Fibroblast of skin of right biceps (primary cell): ENCODE measurements around the gene PLCB4.

Experiments
- DNase-seq: peaks from one replicate; pipeline ENCODE4 v3.0.0-alpha.2; 2013

The PLCB4 gene

DNA sequence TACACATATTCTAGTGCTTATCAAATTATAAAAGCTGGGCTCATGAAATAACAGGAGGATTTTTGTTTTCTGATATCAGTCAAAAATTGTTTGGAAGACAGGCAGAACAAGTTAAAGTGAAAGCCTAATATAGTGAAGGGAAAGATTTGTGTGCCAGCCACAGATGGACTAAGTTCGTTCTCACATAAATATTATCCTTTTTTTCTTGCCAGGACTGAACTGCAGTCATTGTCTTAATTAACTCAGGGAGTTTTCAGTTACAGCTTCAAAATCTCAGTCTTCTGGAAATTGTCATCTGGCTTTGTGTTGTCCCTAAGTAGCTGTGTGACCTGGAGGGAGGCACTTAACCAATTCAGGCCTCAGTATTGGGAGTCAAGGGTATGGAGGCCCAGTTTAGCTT lies 40.7 kb downstream of the PLCB4 start:
- DNase-seq, result no peak

DNA sequence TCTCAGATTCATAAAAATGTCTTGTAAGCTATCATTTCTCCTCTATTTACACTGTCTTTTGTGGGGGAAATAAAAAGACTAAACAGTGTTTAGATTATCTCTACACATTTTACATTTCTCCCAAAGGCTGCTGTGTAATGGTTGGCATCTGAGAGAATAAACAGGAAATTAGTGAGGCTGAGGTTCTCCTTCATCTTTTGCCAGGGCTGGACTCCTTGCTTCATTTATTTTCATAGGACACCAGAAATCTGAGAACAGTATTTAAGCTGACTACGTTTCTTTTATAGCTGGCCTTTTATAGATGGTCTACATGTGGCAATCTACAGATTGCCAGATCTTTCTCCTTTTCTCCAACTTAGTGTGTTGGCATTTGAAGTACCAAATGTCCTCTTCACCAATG lies 41.5 kb downstream of the PLCB4 start:
- no peak for DNase-seq

DNA sequence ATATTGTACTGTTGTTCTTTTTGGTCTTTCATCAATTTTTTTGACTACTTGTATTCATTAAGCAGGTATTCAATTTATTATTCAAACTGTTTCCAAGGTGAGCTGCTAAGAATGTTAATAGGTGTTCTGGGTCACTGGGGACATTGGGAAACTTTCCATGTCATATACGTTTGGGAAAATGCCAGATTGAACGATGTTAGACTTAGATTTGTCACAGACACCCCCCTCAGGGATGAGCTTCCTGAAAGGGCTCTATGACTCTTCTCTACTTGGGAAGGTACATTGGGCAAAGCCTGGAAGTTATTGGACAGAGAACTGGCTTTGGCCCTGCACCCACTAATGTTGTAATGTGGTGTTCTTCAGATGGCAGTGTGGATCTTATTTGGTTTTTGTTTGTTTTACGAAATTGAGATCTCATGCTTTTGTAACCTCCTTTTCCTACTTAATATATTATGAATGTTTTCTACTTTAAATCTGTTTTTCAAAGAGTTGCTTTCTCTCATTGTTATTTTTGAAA lies 42.1 kb downstream of the PLCB4 start:
- DNase-seq, result no peak

DNA sequence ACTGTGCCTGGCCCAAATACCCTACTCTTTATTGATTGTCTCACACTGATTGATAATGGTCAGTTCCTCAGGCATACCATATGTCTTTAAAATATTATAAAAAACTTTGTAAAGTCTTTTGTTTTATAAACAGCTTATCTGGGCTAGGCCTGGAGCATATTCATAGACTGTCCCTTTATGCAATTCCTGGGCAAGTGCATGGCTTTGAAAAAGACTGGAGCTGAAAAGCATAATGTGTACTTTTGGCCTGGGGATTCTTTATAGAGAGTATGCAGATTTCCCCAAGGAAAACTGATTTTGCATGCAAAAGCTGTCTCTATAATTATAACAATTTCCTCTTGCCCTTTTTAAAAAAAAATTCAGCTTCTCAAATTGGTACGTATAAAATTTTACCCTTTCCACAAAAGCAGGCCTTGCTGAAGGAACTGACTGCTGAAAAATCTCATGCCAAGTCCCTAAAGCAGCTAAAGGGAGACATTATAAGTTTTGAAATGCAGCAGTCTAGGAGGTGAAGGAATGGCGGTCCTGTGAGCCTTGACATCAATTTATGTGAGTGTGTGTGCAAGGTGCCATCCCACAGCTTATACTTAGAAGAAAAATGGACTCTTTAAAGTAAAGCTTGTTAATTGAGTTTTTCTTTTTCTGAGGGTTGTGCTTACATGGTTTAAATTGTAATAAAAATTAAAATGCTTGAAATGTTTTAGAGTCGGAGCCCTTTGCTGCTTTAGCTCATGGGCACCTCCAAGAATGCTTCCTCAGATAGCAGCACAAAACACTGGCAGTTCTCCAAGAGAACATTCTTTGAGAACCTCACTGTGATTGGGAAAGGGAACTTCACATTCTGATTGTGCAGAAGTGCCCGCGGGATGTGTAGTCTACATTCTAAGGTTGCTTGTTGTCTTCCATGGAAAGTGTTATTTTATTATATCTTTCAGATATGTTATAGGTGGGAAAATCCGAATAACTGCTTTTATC lies 43.9 kb downstream of the PLCB4 start:
- DNase-seq, result peak; percentile 75

DNA sequence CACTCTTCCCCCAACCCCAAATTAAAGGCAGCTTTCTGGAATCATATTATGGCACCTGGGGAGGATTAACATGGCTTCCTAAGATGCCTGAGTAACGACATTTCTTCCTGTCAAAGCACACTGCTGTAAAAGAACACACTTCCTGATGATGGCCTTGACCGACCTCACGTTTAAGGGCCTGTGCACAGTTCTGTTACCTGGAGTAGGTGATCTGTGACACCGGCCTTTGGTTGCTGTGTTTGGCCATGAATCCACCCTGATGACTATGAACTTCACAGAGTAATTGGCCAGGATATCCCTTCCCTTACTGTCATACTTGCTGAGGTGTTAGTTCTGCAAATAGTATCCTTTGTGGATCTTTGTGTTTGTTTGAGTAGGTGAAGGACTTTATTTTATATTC lies 45.8 kb downstream of the PLCB4 start:
- no peak for DNase-seq

DNA sequence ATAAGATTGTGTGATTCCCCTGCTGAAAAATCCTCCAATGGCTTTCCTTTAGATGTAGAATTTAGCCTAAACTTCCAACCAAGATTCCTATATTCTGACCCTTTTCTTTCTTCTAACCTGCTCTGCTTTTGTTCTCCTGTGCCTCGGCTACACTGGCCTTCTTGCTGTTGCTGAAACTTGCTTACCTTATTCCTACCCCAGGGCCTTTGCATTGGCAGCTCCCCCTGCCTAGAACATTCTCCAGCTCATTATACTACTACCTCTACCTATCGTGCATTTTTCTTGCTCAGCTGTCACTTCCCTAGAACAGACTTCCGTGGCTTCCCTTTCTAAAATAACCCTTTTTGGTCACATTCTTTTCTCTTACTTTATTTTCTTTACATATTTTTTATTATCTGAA lies 48.7 kb downstream of the PLCB4 start:
- DNase-seq, result no peak

DNA sequence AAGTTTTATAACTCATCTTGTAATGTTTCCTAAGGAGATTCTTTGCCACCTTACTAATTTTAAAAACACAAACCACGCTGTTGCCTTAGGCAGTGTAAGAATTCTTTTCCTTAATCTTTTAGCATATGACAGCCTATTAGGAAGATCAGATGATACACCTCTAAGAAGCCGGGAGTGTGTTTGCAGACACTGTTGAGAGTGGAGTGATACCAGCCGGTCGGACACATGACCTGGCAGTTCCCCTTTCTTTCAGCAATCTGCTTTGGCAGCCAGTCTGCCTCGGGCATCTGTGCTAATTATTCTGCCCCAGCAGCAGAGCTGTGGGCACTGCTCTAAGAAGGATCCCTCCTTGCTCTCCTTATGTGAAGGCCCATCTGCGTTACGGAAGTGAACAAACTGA lies 50.9 kb downstream of the PLCB4 start:
- no peak for DNase-seq

DNA sequence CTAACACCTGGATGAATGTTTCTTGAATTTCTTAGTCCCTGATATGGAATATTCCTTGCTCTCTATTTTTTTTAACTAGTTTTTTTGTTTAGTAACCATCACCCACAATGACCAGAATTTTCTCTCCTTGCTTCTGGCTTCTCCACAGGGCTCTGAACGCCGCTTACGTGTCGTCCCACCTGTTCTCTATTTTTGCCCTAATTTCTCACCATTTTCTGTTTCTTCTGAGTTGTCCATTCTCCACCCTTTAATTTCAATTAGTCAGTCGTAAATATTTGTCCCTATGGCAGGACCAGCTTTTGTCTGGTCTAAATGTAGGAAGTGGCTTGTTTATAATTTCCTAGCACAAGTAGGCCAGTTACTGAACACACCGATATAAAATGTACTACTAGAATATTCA lies 52.3 kb downstream of the PLCB4 start:
- DNase-seq, result no peak

DNA sequence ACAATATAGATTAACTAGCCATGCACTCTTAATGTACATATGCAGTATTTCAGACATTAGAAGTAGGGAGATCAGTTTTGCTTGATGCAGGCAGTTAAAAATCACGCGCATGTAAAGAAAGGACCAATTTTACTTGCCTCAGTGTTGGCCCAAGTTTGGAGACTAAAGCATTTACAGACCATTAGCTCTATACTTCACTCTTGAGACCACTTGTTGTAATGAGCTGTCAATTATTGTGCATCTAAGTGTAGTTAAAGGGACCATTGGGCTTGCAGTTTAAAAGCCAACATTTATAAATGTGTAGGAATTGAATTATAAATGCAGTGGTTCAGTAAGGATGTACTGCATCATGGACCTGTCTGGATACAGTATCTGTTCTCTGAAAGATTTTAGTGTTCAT lies 53.7 kb downstream of the PLCB4 start:
- DNase-seq, result no peak

DNA sequence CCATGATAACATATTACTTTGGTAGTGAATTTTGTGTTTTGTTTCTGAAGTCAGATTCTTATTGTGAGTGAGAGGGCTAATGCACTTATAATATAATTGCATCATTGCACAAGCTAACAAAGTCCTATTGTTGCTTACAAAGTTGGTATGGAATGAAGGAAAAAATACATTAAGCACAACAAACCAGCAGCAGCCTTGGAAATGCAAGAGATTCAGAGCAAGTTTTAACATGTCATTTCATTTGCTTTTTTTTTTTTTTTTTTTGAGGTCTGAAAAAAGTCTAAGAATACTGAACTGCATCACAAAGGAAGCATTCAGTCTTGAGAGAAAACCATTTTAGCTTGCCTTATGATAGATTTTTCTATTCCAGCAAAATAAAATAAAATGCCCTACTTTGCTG lies 57.6 kb downstream of the PLCB4 start:
- no peak for DNase-seq

DNA sequence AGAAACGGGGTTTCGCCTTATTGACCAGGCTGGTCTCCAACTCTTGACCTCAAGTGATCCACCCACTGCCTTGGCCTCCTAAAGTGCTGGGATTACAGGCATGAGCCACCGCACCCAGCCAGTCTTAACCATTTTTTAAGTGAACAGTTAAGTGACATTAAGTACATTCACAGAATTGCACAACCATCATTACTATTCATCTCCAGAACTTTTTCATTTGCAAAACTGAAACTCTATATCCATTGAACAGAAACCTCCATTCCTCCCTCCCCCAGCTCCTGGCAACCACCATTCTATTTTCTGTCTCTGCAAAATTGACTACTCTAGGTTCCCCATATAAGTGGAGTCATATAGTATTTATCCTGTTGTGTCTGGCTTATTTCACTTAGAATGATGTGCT lies 59.7 kb downstream of the PLCB4 start:
- DNase-seq, result no peak

DNA sequence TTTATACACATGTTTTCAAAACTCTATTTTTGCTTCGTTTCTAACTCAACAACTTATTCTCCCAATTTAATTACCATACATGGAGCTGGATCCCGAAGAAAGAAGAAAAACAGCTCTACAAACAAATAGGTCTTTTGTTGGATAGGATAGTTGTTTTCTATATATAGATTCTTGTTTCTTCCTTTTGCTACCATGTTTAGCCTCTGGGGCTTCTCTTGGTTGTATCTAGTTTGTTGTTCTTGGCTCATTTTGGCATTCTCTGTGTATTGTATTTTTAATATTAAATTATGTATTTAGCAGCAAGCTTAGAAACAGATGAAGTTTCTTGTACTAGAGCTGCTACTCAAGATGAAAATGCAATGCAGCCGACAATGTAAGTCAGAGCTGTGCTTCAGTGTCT lies 60.9 kb downstream of the PLCB4 start:
- no peak for DNase-seq

DNA sequence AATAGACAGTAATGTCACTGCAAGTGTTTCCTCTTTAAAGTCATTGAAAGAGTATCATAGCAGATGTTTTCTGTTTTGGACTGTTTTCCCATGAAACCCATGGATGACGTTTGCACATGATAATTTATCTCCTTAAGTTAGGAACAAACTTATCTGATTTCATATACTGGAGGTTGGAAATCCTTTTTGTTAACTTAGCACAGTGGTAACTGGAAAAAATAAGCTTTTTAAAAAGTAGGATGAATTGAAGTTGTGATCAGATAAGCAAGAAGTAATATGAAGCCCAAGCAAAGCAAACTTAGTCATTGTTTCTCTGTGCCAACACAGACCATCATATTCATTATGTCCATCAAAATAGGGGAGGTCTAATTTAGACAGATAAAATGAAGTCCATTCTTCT lies 61.6 kb downstream of the PLCB4 start:
- DNase-seq, result no peak

DNA sequence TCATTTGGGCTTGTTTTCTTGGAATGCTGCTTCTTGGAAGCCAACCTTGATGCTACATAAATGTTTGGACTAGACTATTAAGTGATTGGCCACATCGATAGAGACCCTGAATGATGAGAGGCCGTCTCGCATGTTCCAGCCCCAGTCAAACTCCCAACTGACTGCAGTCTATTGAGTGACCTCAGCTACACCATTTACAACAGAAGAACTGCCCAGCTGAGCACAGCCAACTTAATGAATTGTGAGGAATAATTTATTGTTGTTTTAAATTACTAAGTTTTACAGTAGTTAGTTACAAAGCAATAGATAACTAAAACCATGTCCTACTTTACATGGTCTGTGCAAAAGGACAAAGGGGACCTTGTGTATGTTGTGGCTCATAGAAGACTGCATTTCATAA lies 63.0 kb downstream of the PLCB4 start:
- DNase-seq, result no peak

DNA sequence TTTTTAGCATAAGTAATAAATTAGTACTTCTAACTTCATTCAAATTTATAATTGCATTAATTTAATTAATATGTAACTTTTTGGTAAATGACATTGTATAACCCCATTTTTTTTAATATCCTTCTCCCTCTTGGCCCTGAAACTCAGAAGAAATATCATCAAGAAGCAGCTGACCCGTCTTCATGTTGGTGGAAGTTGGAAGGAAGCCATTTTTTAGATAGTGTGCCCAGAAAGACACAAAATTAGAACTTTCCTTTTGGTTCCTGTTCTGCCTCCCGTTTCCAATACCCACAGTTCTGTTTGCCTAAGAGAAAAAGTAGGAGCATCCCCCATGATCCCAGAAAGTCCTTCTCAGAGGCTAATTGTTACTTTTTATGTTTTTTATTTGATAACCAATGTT lies 65.5 kb downstream of the PLCB4 start:
- DNase-seq, result no peak

DNA sequence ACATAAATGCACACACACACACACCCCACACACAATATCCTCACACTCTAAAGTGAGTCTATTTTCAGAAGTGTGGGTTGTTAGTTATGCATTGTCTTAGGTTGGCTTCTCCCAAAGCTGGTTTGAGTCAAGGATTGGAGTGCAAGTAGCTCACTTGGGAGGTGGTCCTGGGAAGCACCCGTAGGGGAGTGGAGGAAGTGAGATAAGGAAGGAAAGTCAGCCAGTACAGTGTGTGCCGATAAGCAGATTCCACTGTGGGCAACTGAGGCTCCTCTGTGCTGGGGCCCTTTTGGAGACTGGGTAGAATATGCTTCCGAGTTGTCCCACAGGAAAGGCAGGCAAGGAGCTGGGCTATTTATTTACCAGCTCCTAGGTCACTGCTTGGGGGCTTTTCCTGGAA lies 67.2 kb downstream of the PLCB4 start:
- DNase-seq, result no peak

DNA sequence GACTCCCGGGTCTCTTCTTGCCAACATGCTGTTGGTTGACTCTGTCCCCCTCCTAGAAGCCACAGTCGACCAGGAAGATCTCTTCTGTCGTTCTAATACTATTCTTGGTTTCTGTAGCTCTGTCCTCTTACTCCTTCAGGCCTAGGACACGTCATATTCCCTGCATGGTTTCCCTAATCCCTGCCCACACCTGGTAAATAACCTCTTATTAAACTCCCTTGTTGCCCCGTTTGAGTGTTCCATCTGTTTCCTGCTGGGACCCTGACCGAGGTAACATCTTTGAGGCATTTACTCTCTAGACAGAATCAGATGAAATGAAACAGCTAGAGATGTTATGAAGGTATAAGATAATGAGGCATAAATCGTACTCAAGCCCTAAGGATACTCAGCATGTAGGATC lies 68.1 kb downstream of the PLCB4 start:
- no peak for DNase-seq

DNA sequence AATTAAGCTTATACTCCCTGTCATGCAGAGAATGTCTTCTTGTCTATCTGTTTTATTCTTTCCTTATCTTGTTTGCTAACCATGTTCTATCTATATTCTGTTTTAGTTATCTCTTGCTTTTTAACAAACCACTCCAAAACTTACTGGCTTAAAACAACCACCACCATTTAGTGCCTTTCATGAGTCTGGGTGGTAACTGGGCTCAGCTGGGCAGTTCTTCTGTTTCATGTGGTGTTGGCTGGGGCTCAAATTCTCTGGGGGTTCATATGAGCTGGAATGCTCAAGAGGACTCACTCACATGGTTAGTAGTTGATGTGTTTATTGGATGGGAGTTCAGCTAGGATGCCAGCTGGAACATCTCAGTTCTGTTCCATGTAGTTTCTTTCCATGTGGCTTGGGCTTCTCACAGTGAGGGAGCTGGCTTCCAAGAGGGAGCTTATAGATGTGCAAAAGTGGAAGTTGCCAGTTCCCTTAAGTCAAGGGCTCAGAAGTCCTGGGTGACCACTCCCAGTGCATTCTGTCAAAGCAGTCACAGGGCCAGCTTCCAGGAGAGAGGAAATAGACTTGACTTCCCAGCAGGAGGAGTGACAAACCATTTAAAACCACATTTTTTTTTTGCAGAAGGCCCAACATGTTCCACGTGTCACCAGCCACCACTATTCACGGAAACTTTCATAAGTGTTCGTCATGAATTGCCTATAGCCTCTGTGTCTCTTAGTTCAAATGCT lies 70.4 kb downstream of the PLCB4 start:
- DNase-seq, result no peak

DNA sequence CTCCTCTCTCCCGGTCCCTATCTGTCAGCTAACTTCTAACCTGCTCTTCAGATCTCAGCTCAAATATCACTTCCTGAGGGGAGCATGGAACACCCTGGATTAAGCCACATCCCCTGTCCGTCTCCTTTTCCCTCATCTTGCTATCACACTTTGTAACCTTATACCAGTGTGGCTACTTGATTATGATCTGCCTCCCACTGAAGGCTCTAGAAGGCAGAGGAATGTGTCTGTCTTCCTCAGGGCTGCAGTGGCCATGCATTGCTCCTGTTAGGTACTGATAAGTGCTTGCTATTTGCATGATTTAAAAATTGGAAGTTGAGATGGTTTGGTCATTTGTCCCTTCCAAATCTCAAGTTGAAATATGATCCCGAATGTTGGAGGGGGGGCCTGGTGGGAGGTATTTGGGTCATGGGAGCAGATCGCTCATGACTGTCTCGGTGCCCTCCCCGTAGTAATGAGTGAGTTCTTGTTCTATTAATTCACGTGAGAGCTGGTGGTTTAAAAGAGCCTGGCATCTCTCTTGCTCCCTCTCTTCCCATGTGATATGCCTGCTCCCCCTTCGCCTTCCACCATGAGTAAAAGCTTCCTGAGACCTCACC lies 71.4 kb downstream of the PLCB4 start:
- no peak for DNase-seq

DNA sequence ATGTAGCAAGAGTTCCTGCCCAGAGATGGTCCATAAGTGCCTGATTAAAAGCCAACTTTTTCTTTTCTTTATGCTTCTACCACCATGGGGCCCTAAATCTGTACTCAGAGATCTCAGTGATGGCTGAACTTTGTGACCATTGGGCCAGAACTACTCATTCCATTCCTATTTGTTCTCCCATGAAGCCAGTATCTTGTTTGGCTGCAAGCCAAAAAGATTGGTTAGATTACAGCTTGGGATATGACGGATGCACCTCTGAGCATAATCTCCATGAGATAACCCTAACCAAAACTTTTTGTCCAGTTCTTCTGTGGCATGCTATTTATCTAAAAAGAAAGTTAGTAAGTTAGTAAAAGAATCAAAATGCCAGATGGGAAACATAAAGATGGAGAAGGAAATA lies 72.2 kb downstream of the PLCB4 start:
- DNase-seq, result no peak

DNA sequence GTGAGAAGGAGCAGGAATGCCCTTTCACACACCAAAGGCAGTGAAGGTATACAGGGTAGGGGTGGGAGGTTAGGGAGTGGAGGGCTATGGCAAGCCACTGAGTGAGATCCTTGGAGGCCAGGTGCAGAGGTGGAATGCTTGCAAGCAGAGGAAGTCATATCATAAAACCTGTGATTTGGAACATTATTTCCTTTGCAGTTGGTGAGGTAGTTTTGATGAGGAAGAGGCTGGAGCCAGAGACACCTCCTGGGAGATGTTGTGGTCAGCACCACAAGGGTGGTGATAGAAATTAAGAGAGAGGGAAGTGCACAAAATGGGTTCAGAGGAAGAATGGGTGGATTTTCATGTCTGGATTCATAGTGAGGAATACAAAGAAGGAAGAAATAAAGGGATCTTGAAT lies 73.0 kb downstream of the PLCB4 start:
- no peak for DNase-seq

DNA sequence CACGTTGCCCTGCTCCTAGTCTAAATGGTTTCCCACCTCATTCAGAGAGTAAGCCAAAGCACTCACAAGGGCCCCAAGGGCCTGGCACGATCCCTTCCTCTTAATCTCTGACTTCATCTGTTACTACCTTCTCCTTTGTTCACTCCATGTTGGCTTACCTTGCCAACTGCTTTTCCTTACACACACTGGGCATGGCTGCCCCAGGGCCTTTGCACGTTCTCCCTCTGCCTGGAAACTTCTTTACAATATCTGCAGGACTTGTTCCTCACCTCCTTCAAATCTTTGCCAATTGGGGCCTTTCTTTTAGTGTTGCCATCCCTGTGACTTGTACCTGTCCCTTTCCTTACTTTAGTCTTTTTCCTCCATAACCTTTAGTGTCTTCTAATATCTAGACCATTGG lies 73.9 kb downstream of the PLCB4 start:
- DNase-seq, result no peak

DNA sequence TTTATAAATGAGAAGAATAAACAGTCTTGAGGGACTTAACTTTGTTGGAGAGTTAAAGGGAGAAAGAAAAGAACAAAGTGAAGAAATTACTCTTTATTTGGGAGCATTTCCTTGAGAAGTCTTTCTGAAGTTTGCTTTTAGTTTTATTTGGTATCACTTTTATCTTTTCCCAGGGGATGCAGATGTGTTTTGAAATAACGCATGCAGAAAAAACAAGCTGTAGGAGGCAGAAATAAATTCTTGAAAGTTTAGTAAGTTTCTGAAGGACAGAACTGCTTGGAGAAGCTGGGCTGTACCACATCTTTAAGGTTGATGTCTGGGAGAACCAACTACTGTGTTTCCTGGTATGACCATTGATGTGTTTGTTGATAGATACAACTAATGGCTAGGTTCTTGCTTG lies 75.0 kb downstream of the PLCB4 start:
- DNase-seq, result no peak

DNA sequence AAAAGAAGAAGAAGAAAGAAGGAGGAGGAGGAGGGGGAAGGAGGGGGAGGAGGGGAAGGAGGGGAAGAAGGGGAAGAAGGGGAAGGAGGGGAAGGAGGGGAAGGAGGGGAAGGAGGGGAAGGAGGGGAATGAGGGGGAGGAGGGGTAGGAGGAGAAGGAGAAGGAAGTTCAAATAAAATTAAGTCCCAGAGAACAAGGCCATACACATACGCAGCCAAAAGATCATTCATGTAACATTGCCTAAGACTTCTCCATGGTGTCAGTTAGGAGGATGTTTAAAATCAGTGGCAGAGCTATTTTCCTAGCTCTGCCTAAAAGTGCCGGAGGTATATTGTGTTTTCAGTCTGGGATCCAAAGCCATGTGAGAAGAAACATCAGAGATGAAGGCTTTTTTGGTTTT lies 75.8 kb downstream of the PLCB4 start:
- no peak for DNase-seq
